ENCODE results near the gene EXOC3L2. TPM values are rescaled to one million over a fixed set of nuclear protein-coding genes. Genes with fewer than 3 reads are reported as not detected.

The EXOC3L2 gene
- total RNA-seq, 1 experiment from 2014 or later: not detected

- Histone ChIP-seq H3K4me2 (ENCODE audit: low read depth, low read length, poor library complexity, severe bottlenecking) (peak overlapping the region; percentile 92), H4K20me1 (ENCODE audit: insufficient read depth, low read depth, low read length) (peaks cover 9% of the 10 kb centered on the region; the same call in 1 of the 2 replicates), H3K4me3 (ENCODE audit: low read length) (peak overlapping the region; percentile 95), H3K9me3 (ENCODE audit: low read length) (no peaks in the 10 kb centered on the region), H3K79me2 (ENCODE audit: low read length) (peaks cover 19% of the 10 kb centered on the region), H3K27me3 (ENCODE audit: low read length) (no peaks in the 10 kb centered on the region), H2AFZ (ENCODE audit: low read length) (peak overlapping the region; percentile 79), H3K27ac (ENCODE audit: low read length) (peak overlapping the region; percentile 59), H3K36me3 (ENCODE audit: insufficient read depth, low read length) (no peaks in the 10 kb centered on the region), H3K4me1 (ENCODE audit: low read length) (peaks cover 21% of the 10 kb centered on the region), H3K9me2 (replicated peaks; ENCODE audit: insufficient read depth, low read length) (no peaks in the 10 kb centered on the region), H3K9ac (ENCODE audit: low read length) (peak overlapping the region; percentile 82)
- DNase-seq: peak; percentile 67
Measured at GRCh38 chr19:45179072-45179891, 65.9 kb downstream of the EXOC3L2 start.

- peaks cover 9% of the 10 kb centered on the region; the same call in 1 of the 2 replicates for H4K20me1 ChIP-seq (ENCODE audit: insufficient read depth, low read depth, low read length)
- H3K27me3 ChIP-seq (ENCODE audit: low read length): no peaks in the 10 kb centered on the region
- no peaks in the 10 kb centered on the region for H3K36me3 ChIP-seq (ENCODE audit: insufficient read depth, low read length)
- peak within 1 kb of the TSS; percentile 82 for H3K9ac ChIP-seq (ENCODE audit: low read length)
- peak; percentile 100 for DNase-seq
- H3K4me3 ChIP-seq (ENCODE audit: low read length): peak within 1 kb of the TSS; percentile 95
- H3K4me2 ChIP-seq (ENCODE audit: low read depth, low read length, poor library complexity, severe bottlenecking): peak within 1 kb of the TSS; percentile 94
- peaks cover 21% of the 10 kb centered on the region for H3K4me1 ChIP-seq (ENCODE audit: low read length)
- H2AFZ ChIP-seq (ENCODE audit: low read length): peak within 1 kb of the TSS; percentile 79
- H3K9me2 ChIP-seq (replicated peaks; ENCODE audit: insufficient read depth, low read length): no peaks in the 10 kb centered on the region
- H3K27ac ChIP-seq (ENCODE audit: low read length): peak within 1 kb of the TSS; percentile 59
- H3K79me2 ChIP-seq (ENCODE audit: low read length): peaks cover 19% of the 10 kb centered on the region
- H3K9me3 ChIP-seq (ENCODE audit: low read length): no peaks in the 10 kb centered on the region
Measured at GRCh38 chr19:45178262-45179071, 66.7 kb downstream of the EXOC3L2 start, which contains the start of gene BLOC1S3. Gene BLOC1S3 (plus strand): TSS chr19:45178784. CDS start chr19:45179297, 513 bp downstream.

GRCh38 chr19:45177817-45178261 lies 67.4 kb downstream of the EXOC3L2 start, which contains the start of gene TRAPPC6A:
Gene TRAPPC6A (minus strand): TSS chr19:45178237. CDS start chr19:45178218, 19 bp downstream.
- Histone ChIP-seq H3K9me2 (replicated peaks; ENCODE audit: insufficient read depth, low read length) (no peaks in the 10 kb centered on the region), H3K27ac (ENCODE audit: low read length) (peak within 1 kb of the TSS; percentile 59), H3K9me3 (ENCODE audit: low read length) (no peaks in the 10 kb centered on the region), H3K4me3 (ENCODE audit: low read length) (peak within 1 kb of the TSS; percentile 95), H3K4me1 (ENCODE audit: low read length) (peaks cover 21% of the 10 kb centered on the region), H3K4me2 (ENCODE audit: low read depth, low read length, poor library complexity, severe bottlenecking) (peak within 1 kb of the TSS; percentile 94), H2AFZ (ENCODE audit: low read length) (peak within 1 kb of the TSS; percentile 79), H3K79me2 (ENCODE audit: low read length) (peaks cover 19% of the 10 kb centered on the region), H3K9ac (ENCODE audit: low read length) (peak within 1 kb of the TSS; percentile 82), H3K36me3 (ENCODE audit: insufficient read depth, low read length) (no peaks in the 10 kb centered on the region), H3K27me3 (ENCODE audit: low read length) (no peaks in the 10 kb centered on the region), H4K20me1 (ENCODE audit: insufficient read depth, low read depth, low read length) (peaks cover 9% of the 10 kb centered on the region; the same call in 1 of the 2 replicates)
- DNase-seq: no peak

- H3K9me2 ChIP-seq (replicated peaks; ENCODE audit: insufficient read depth, low read length): no peaks in the 10 kb centered on the region
- no peak overlapping the region for H3K4me3 ChIP-seq (ENCODE audit: low read length)
- H3K27ac ChIP-seq (ENCODE audit: low read length): no peak overlapping the region
- no peak overlapping the region for H3K4me2 ChIP-seq (ENCODE audit: low read depth, low read length, poor library complexity, severe bottlenecking)
- H3K27me3 ChIP-seq (ENCODE audit: low read length): no peaks in the 10 kb centered on the region
- H3K4me1 ChIP-seq (ENCODE audit: low read length): peaks cover 21% of the 10 kb centered on the region
- H3K9ac ChIP-seq (ENCODE audit: low read length): no peak overlapping the region
- no peak overlapping the region for H2AFZ ChIP-seq (ENCODE audit: low read length)
- H3K9me3 ChIP-seq (ENCODE audit: low read length): no peaks in the 10 kb centered on the region
- peaks cover 19% of the 10 kb centered on the region for H3K79me2 ChIP-seq (ENCODE audit: low read length)
- no peak for DNase-seq
- peaks cover 12% of the 10 kb centered on the region; the same call in 1 of the 2 replicates for H4K20me1 ChIP-seq (ENCODE audit: insufficient read depth, low read depth, low read length)
- no peaks in the 10 kb centered on the region for H3K36me3 ChIP-seq (ENCODE audit: insufficient read depth, low read length)
Measured at GRCh38 chr19:45175515-45176345, 69.5 kb downstream of the EXOC3L2 start.

- Histone ChIP-seq H3K9me3 (ENCODE audit: low read length) (no peaks in the 10 kb centered on the region), H3K27ac (ENCODE audit: low read length) (no peak overlapping the region), H3K79me2 (ENCODE audit: low read length) (peaks cover 10% of the 10 kb centered on the region), H3K4me2 (ENCODE audit: low read depth, low read length, poor library complexity, severe bottlenecking) (no peak overlapping the region), H3K4me3 (ENCODE audit: low read length) (no peak overlapping the region), H3K36me3 (ENCODE audit: insufficient read depth, low read length) (no peaks in the 10 kb centered on the region), H2AFZ (ENCODE audit: low read length) (no peak overlapping the region), H3K4me1 (ENCODE audit: low read length) (peaks cover 8% of the 10 kb centered on the region), H3K27me3 (ENCODE audit: low read length) (no peaks in the 10 kb centered on the region), H3K9me2 (replicated peaks; ENCODE audit: insufficient read depth, low read length) (no peaks in the 10 kb centered on the region), H3K9ac (ENCODE audit: low read length) (no peak overlapping the region), H4K20me1 (ENCODE audit: insufficient read depth, low read depth, low read length) (peaks cover 18% of the 10 kb centered on the region; the same call in 1 of the 2 replicates)
- DNase-seq: no peak
Measured at GRCh38 chr19:45173816-45174215, 71.4 kb downstream of the EXOC3L2 start.

- Histone ChIP-seq H3K36me3 (ENCODE audit: insufficient read depth, low read length) (no peaks in the 10 kb centered on the region), H3K79me2 (ENCODE audit: low read length) (peaks cover 9% of the 10 kb centered on the region), H2AFZ (ENCODE audit: low read length) (no peak overlapping the region), H3K4me1 (ENCODE audit: low read length) (peaks cover 8% of the 10 kb centered on the region), H3K4me2 (ENCODE audit: low read depth, low read length, poor library complexity, severe bottlenecking) (no peak overlapping the region), H4K20me1 (ENCODE audit: insufficient read depth, low read depth, low read length) (peaks cover 18% of the 10 kb centered on the region; the same call in 1 of the 2 replicates), H3K27ac (ENCODE audit: low read length) (no peak overlapping the region), H3K9me2 (replicated peaks; ENCODE audit: insufficient read depth, low read length) (no peaks in the 10 kb centered on the region), H3K9me3 (ENCODE audit: low read length) (no peaks in the 10 kb centered on the region), H3K4me3 (ENCODE audit: low read length) (no peak overlapping the region), H3K9ac (ENCODE audit: low read length) (no peak overlapping the region), H3K27me3 (ENCODE audit: low read length) (no peaks in the 10 kb centered on the region)
- no peak for DNase-seq
Measured at GRCh38 chr19:45172611-45173208, 72.5 kb downstream of the EXOC3L2 start.

GRCh38 chr19:45172173-45172572 lies 73.0 kb downstream of the EXOC3L2 start:
- no peak overlapping the region for H3K27ac ChIP-seq (ENCODE audit: low read length)
- H3K36me3 ChIP-seq (ENCODE audit: insufficient read depth, low read length): no peaks in the 10 kb centered on the region
- DNase-seq: no peak
- H3K4me2 ChIP-seq (ENCODE audit: low read depth, low read length, poor library complexity, severe bottlenecking): no peak overlapping the region
- H3K9me2 ChIP-seq (replicated peaks; ENCODE audit: insufficient read depth, low read length): no peaks in the 10 kb centered on the region
- no peaks in the 10 kb centered on the region for H3K27me3 ChIP-seq (ENCODE audit: low read length)
- H3K9me3 ChIP-seq (ENCODE audit: low read length): no peaks in the 10 kb centered on the region
- peaks cover 4% of the 10 kb centered on the region for H3K4me1 ChIP-seq (ENCODE audit: low read length)
- no peak overlapping the region for H3K4me3 ChIP-seq (ENCODE audit: low read length)
- H4K20me1 ChIP-seq (ENCODE audit: insufficient read depth, low read depth, low read length): peaks cover 18% of the 10 kb centered on the region; the same call in 1 of the 2 replicates
- H3K9ac ChIP-seq (ENCODE audit: low read length): no peak overlapping the region
- H2AFZ ChIP-seq (ENCODE audit: low read length): no peak overlapping the region
- H3K79me2 ChIP-seq (ENCODE audit: low read length): peaks cover 3% of the 10 kb centered on the region; the same call in 1 of the 2 replicates
